Hindlimb muscle (tissue), 1 donor: Measurements from ENCODE around the gene TSPAN32. TPM values are rescaled to one million over a fixed set of nuclear protein-coding genes. Genes with fewer than 3 reads are reported as not detected.

Source experiments
- DNase-seq: peaks from one replicate; pipeline ENCODE4 v3.0.0-alpha.2; 2013
- polyA plus RNA-seq: library from polyadenylated mRNA; unstranded; fragments of 120-200 nt; gene quantifications from one replicate; pipeline ENCODE4 v1.2.1, GENCODE V29; 2013; ENCODE audit not compliant: insufficient read length

TSPAN32 gene
- polyA plus RNA-seq, result 5.3 TPM

DNA sequence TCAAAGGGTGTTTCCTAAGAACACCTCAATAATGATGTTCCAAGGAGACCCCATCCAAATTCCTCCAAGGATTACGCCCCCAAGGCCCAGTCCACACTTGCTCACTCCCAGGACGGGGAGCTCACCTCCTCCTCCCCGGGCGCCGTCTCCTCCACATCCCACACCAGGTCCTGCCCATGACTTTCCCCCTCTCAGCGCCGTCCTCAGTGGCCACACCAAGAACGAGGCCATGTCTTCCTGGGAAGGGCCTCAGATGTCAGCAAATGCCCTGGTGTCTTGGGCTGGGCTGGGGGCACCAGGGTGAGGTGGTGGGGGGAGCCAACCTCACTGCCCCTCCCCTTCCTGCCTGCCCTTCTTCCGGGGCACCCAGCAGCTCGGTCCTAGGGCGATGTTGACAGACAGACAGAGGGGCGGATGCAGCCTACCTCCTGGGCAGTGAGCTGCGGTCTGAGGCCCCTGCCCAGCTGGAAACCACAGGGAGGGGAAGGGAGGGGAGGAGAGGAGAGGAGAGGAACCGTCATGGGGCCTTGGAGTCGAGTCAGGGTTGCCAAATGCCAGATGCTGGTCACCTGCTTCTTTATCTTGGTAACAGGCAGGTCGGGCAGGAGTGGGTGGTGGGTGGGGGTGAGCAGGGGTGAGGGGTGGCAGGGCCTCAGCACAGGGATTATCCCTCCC lies at the start of gene TSPAN32, which contains the start of gene C11orf21:
Gene TSPAN32 (plus strand): TSS at position 383 of the 675 bp plus-strand sequence. CDS start 137 bp downstream, at position 520.
Gene C11orf21 (minus strand): TSS at position 288 of the 675 bp plus-strand sequence. CDS start 110 bp downstream, at position 178.
- no peak for DNase-seq

DNA sequence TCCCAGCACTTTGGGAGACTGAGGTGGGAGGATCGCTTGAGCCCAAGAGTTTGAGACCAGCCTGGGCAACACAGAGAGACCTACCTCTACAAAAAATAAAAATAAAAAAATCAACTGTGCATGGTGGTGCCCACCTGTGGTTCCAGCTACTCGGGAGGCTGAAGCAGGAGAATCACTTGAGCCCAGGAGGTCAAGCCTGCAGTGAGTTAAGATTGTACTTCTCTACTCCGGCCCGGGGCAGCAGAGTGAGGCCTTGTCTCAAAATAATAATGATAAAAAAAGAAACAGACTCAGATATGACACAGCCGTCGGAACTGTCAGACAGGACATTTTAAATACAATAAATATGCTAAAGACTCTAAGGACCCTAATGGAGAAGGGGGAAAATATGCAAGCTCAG lies 49.8 kb upstream of the TSPAN32 start:
- DNase-seq, result no peak

DNA sequence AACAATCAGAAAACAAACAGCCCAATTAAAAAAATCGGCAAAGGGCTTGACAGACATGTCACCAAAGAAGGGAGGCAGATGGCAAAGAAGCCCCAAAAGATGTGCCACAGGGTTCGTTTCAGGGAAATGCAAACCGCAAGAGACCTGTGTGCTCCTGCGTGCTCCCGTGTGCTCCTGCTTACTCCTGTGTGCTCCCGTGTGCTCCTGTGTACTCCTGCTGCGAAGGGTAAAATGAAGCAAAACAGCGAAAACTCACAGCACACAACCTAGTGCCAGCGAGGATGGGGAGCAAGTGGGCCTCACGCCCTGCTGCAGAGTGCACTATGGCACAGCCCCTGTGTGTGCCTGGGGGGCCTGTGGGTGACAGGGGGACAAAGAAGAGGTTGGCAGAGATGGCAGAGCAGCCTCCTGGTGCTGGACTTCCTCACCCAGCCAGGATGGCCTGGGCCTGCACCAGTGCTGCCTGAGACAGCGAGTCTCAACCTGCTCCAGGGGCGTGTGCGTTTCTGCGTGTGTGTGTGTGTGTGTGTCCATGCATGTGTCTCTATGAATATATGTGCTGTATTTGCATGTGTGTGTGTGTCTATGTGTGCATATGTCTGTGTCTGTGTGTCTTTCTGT lies 45.4 kb upstream of the TSPAN32 start:
- no peak for DNase-seq

- DNase-seq, result no peak
Observed at GRCh38 chr11:2256951-2257700, 44.7 kb upstream of the TSPAN32 start.

- no peak for DNase-seq
Observed at GRCh38 chr11:2258501-2259465, 43.0 kb upstream of the TSPAN32 start.

- no peak for DNase-seq
Observed at GRCh38 chr11:2259466-2259830, 42.4 kb upstream of the TSPAN32 start.

DNA sequence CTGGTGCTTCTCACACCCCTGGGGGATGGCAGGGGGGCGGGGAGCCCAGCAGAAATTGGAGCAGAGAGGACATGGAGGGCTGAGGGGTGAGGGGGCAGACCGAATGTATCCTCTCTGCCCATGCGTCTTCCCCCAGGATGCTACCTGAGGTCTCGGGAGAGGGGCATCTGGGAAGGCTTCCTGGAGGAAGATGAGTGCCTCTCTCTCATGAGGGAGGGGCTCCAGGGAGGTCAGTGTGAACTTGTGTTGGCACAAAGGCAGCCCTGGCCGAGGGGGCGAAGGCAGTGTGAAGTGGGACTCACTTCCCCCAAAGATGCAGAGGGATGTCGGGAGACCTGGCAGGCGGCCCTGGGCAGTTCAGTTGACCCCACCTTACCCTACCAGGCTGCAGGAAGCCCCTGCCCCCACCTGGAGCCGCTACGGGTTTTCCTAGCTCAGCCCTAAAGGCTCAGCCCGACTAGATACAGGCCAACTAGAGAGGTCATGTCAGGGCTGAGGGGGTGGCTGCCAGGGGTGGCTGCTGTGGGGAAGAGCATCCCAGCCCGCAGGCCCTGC lies 41.8 kb upstream of the TSPAN32 start:
- no peak for DNase-seq

- DNase-seq, result no peak
Observed at GRCh38 chr11:2260491-2261364, 41.1 kb upstream of the TSPAN32 start.

GRCh38 chr11:2261436-2262230 lies 40.2 kb upstream of the TSPAN32 start:
- no peak for DNase-seq

- DNase-seq, result no peak
Observed at GRCh38 chr11:2262301-2263070, 39.3 kb upstream of the TSPAN32 start.

- DNase-seq, result no peak
Observed at GRCh38 chr11:2263071-2263565, 38.7 kb upstream of the TSPAN32 start.

GRCh38 chr11:2263724-2264360 lies 38.0 kb upstream of the TSPAN32 start:
- DNase-seq, result no peak

GRCh38 chr11:2264366-2265053 lies 37.3 kb upstream of the TSPAN32 start:
- no peak for DNase-seq

DNA sequence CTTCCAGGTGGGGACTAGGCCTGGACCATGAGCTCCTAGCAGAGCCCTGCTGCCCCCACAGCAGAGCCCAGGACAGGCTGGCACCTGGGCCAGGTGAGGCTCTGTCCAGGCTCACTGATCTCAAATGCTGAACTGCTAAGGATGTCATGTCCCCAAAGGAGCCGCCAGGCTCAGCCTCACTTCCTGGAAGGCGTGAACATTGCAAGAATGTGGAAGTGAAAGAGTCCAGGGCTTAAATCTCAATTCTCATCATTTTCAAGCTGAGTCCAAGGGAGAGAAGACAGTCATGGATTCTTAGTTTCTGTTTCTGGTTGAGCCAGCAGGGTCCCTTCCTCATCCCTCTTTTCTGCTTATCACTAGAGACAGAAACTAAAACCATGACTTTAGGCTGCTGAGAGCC lies 36.4 kb upstream of the TSPAN32 start:
- peak; percentile 15 for DNase-seq

DNA sequence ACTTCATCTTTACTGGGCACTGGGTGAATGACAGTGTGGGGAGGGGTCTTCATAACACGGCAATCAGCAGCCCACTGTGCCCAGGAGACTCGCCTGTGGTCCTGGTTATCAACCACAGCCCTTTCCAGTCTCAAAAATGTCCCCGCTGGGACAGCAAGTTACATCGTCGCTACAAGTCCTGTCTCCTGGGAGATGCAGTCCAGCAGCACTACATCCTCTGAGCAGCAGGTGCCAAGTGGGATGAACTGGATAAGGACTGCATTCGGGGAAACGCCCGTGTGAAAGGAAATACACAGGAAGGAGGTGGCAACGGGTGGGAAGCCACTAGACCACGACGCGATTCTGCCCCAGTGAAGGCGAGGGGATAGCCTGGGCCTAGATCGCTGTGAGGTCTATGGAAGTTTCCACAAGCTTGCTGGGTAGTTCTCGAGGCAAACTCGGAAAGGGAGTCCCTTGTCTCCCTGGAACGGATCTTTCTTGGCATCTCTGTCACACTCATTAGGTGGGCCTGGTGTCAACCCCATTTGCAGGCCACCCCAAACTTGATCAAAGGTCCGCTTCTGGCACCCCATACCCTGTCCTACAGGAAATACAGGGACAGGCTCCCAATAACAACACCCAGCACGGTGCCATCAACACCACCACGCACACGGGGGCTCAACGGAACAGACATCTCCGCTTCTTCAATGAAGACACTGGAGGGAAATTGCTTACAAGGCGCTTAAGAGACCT lies 35.8 kb upstream of the TSPAN32 start:
- DNase-seq, result no peak

DNA sequence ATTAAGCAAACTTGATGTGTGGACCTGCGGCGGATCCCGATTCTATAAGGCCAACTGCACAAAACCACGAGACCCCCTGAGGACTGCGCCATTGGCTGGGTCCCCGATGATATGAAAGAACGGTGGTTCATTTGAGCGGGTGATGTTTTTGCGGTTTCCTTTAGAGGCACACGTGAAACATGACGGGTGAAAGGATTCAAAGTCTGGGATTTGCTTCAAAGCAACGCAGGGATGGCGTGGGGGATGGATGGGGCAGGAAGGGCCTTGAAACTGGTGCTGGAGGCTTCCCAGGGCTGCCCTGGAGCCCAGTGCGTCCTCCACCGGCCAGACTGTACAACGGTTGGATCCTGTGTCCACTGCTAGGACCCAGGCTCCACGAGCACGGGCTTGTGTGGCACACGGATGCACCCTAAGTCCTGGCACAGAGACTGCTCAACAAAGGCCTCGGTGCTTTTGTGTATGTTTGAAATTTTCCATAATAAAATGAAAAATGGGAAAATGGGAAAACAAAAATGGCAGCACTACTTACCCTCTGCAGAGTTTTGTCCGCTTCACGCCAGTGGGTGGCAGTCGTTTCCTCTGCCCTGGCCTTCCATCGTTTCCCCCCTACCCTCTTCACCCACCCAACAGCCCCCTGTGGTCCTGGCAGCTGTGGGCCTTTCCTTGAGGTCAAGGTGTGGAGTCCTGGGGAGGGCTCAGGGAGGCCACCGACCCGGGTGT lies 35.1 kb upstream of the TSPAN32 start:
- DNase-seq, result no peak
